Measurements from ENCODE around the gene ETNPPL. TPM values are rescaled to one million over a fixed set of nuclear protein-coding genes. Genes with fewer than 3 reads are reported as not detected.
A peak's percentile ranks its signal among the peaks of the same experiment; 100 is the strongest.

Gene ETNPPL
- total RNA-seq, 1 donor from 2014 or later: not detected

- no peak for TF ChIP-seq CTCF (conservative IDR thresholded peaks at IDR 0.05; ENCODE audit: low read depth, low read length)
- H3K4me3 ChIP-seq (ENCODE audit: low read depth, low read length): no peak overlapping the region
- no peak for DNase-seq (ENCODE audit: low read depth)
Measured at GRCh38 chr4:108703370-108703769, 59.5 kb downstream of the ETNPPL start.

GRCh38 chr4:108702960-108703359, 59.9 kb downstream of the ETNPPL start:
- TF ChIP-seq CTCF (conservative IDR thresholded peaks at IDR 0.05; ENCODE audit: low read depth, low read length): no peak
- H3K4me3 ChIP-seq (ENCODE audit: low read depth, low read length): no peak overlapping the region
- peak; percentile 22 for DNase-seq (ENCODE audit: low read depth)

GRCh38 chr4:108700081-108700757, 62.6 kb downstream of the ETNPPL start:
- H3K4me3 ChIP-seq (ENCODE audit: low read depth, low read length): no peak overlapping the region
- TF ChIP-seq CTCF (conservative IDR thresholded peaks at IDR 0.05; ENCODE audit: low read depth, low read length): no peak
- no peak for DNase-seq (ENCODE audit: low read depth)

GRCh38 chr4:108696160-108696559, 66.7 kb downstream of the ETNPPL start:
- H3K4me3 ChIP-seq (ENCODE audit: low read depth, low read length): no peak overlapping the region
- TF ChIP-seq CTCF (conservative IDR thresholded peaks at IDR 0.05; ENCODE audit: low read depth, low read length): no peak
- no peak for DNase-seq (ENCODE audit: low read depth)

- no peak for DNase-seq (ENCODE audit: low read depth)
- H3K4me3 ChIP-seq (ENCODE audit: low read depth, low read length): no peak overlapping the region
- no peak for TF ChIP-seq CTCF (conservative IDR thresholded peaks at IDR 0.05; ENCODE audit: low read depth, low read length)
Measured at GRCh38 chr4:108695062-108695461, 67.8 kb downstream of the ETNPPL start.

GRCh38 chr4:108694423-108694822, 68.4 kb downstream of the ETNPPL start:
- no peak overlapping the region for H3K4me3 ChIP-seq (ENCODE audit: low read depth, low read length)
- TF ChIP-seq CTCF (conservative IDR thresholded peaks at IDR 0.05; ENCODE audit: low read depth, low read length): no peak
- no peak for DNase-seq (ENCODE audit: low read depth)

GRCh38 chr4:108693819-108694218, 69.0 kb downstream of the ETNPPL start:
- DNase-seq (ENCODE audit: low read depth): no peak

More at GRCh38 chr4:108693819-108694218, 69.0 kb downstream of the ETNPPL start:
- no peak overlapping the region for H3K4me3 ChIP-seq (ENCODE audit: low read depth, low read length)
- TF ChIP-seq CTCF (conservative IDR thresholded peaks at IDR 0.05; ENCODE audit: low read depth, low read length): no peak

Measured in epithelial cell of proximal tubule (primary cell).